OCI-LY1 (cell line): ENCODE results near the gene OSR1.

Source experiments
- EZH2 ChIP-seq: fragments of 200-600 bp; sonication (generic), shearing (Covaris generic); IDR thresholded peaks from 2 replicates; pipeline ENCODE4 v1.8.0; 2017; ENCODE audit warnings: borderline replicate concordance, mixed run types, mild to moderate bottlenecking, antibody characterized with exemption, low read length, moderate library complexity, mixed read lengths
- TF ChIP-seq, protein P1 (sequence below): fragments of 200-600 bp; sonication (generic), shearing (Covaris generic); IDR thresholded peaks from 2 replicates; pipeline ENCODE4 v1.5.1; 2017; ENCODE audit warnings: mild to moderate bottlenecking, antibody characterized with exemption, low read length, moderate library complexity, mixed read lengths

DNA sequence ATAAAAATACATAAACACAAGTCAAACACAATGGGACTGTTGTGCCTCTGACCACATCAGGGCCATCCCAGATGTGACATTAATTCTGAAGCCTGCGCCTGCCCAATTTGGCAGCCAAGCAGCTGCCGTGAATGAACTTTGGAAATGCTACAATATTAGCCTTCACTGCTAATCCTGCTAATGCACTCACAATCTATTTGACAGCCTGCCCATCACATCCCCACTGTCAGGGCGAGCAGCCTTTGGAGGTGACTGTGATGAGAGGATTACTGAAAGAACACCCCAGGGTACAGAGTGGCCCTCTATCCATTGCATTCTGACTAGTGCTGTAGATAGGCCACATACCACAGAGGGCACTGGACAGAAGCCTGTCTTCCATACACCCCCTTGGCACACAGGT lies 21.6 kb downstream of the OSR1 start:
- TF ChIP-seq, protein P1, sequence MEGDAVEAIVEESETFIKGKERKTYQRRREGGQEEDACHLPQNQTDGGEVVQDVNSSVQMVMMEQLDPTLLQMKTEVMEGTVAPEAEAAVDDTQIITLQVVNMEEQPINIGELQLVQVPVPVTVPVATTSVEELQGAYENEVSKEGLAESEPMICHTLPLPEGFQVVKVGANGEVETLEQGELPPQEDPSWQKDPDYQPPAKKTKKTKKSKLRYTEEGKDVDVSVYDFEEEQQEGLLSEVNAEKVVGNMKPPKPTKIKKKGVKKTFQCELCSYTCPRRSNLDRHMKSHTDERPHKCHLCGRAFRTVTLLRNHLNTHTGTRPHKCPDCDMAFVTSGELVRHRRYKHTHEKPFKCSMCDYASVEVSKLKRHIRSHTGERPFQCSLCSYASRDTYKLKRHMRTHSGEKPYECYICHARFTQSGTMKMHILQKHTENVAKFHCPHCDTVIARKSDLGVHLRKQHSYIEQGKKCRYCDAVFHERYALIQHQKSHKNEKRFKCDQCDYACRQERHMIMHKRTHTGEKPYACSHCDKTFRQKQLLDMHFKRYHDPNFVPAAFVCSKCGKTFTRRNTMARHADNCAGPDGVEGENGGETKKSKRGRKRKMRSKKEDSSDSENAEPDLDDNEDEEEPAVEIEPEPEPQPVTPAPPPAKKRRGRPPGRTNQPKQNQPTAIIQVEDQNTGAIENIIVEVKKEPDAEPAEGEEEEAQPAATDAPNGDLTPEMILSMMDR = no peak
- TF ChIP-seq EZH2 = no peak
